NCI-H1105 treated with DMSO at 0.1 percent for 48 hours (cell line): ENCODE results near the gene CCDC57.

Experiments
- DNase-seq: peaks from one replicate; lab custom pipeline; 2025; lab: John Stamatoyannopoulos, UW

CCDC57 gene

GRCh38 chr17:82121246-82121645 lies 91.4 kb downstream of the CCDC57 start:
- no peak for DNase-seq

GRCh38 chr17:82120148-82120547 lies 92.5 kb downstream of the CCDC57 start:
- no peak for DNase-seq

GRCh38 chr17:82118815-82119380 lies 93.7 kb downstream of the CCDC57 start:
- DNase-seq = no peak

GRCh38 chr17:82118168-82118814 lies 94.4 kb downstream of the CCDC57 start:
- no peak for DNase-seq

- DNase-seq = no peak
Measured at GRCh38 chr17:82117139-82118090, 95.2 kb downstream of the CCDC57 start.

- no peak for DNase-seq
Measured at GRCh38 chr17:82116246-82116645, 96.4 kb downstream of the CCDC57 start.

- DNase-seq = no peak
Measured at GRCh38 chr17:82114872-82115271, 97.8 kb downstream of the CCDC57 start.

- DNase-seq = no peak
Measured at GRCh38 chr17:82114447-82114846, 98.2 kb downstream of the CCDC57 start.

- DNase-seq = no peak
Measured at GRCh38 chr17:82113941-82114340, 98.7 kb downstream of the CCDC57 start.

GRCh38 chr17:82113422-82113821 lies 99.2 kb downstream of the CCDC57 start:
- no peak for DNase-seq

- no peak for DNase-seq
Measured at GRCh38 chr17:82112914-82113311, 99.7 kb downstream of the CCDC57 start.

GRCh38 chr17:82112181-82112913 lies 100.3 kb downstream of the CCDC57 start:
- DNase-seq = no peak

- DNase-seq = no peak
Measured at GRCh38 chr17:82110298-82110697, 102.3 kb downstream of the CCDC57 start.

- no peak for DNase-seq
Measured at GRCh38 chr17:82108961-82109475, 103.6 kb downstream of the CCDC57 start.

GRCh38 chr17:82108496-82108945 lies 104.1 kb downstream of the CCDC57 start:
- DNase-seq = no peak

- DNase-seq = no peak
Measured at GRCh38 chr17:82108038-82108437, 104.6 kb downstream of the CCDC57 start.

- no peak for DNase-seq
Measured at GRCh38 chr17:82107341-82107860, 105.2 kb downstream of the CCDC57 start.

- no peak for DNase-seq
Measured at GRCh38 chr17:82106688-82107305, 105.8 kb downstream of the CCDC57 start.

- DNase-seq = no peak
Measured at GRCh38 chr17:82105882-82106687, 106.6 kb downstream of the CCDC57 start.

GRCh38 chr17:82105417-82105881 lies 107.2 kb downstream of the CCDC57 start:
- DNase-seq = no peak
